Activated naive CD8-positive, alpha-beta T cell (primary cell): ENCODE data around the gene ZFR2.
"Not testable (repeated sequence)": the region's sequence is repeated elsewhere in the genome, so short reads cannot be mapped to it uniquely, and the experiment has no call there.

Experiments used
- H3K27ac Mint-ChIP-seq: one replicate; pipeline ENCODE4 v1.8.0; 2021; ENCODE audit warnings: mixed read lengths
- H3K27me3 Mint-ChIP-seq: one replicate; pipeline ENCODE4 v1.8.0; 2021; ENCODE audit warnings: mixed read lengths
- H3K36me3 Mint-ChIP-seq: one replicate; pipeline ENCODE4 v1.8.0; 2021; ENCODE audit warnings: mixed read lengths
- H3K4me1 Mint-ChIP-seq: one replicate; pipeline ENCODE4 v1.8.0; 2021; ENCODE audit warnings: low read depth, mixed read lengths
- H3K4me3 Mint-ChIP-seq: one replicate; pipeline ENCODE4 v1.8.0; 2021; ENCODE audit warnings: mild to moderate bottlenecking, mixed read lengths
- H3K9me3 Mint-ChIP-seq: one replicate; pipeline ENCODE4 v1.8.0; 2021; ENCODE audit warnings: low read depth, mixed read lengths

The ZFR2 gene

GRCh38 chr19:3771000-3771905, 97.6 kb downstream of the ZFR2 start:
- no peak overlapping the region for H3K27ac Mint-ChIP-seq
- no peak overlapping the region for H3K4me3 Mint-ChIP-seq
- H3K9me3 Mint-ChIP-seq, result no peaks in the 10 kb centered on the region
- H3K4me1 Mint-ChIP-seq, result peaks cover 6% of the 10 kb centered on the region
- no peaks in the 10 kb centered on the region for H3K27me3 Mint-ChIP-seq
- H3K36me3 Mint-ChIP-seq, result no peaks in the 10 kb centered on the region

GRCh38 chr19:3770136-3770999, 98.5 kb downstream of the ZFR2 start:
- Mint-ChIP-seq H3K4me1 (peaks cover 7% of the 10 kb centered on the region), H3K9me3 (no peaks in the 10 kb centered on the region), H3K36me3 (no peaks in the 10 kb centered on the region), H3K27ac (no peak overlapping the region), H3K27me3 (no peaks in the 10 kb centered on the region), H3K4me3 (no peak overlapping the region)

GRCh38 chr19:3769494-3769893, 99.3 kb downstream of the ZFR2 start:
- Mint-ChIP-seq H3K27ac (no peak overlapping the region), H3K4me3 (no peak overlapping the region), H3K4me1 (peaks cover 7% of the 10 kb centered on the region), H3K27me3 (no peaks in the 10 kb centered on the region), H3K9me3 (no peaks in the 10 kb centered on the region), H3K36me3 (no peaks in the 10 kb centered on the region)

- no peaks in the 10 kb centered on the region for H3K9me3 Mint-ChIP-seq
- no peaks in the 10 kb centered on the region for H3K36me3 Mint-ChIP-seq
- no peak overlapping the region for H3K4me3 Mint-ChIP-seq
- no peaks in the 10 kb centered on the region for H3K27me3 Mint-ChIP-seq
- H3K27ac Mint-ChIP-seq, result no peak overlapping the region
- H3K4me1 Mint-ChIP-seq, result peaks cover 7% of the 10 kb centered on the region
Observed at GRCh38 chr19:3768748-3769099, 100.1 kb downstream of the ZFR2 start.

GRCh38 chr19:3768015-3768747, 100.7 kb downstream of the ZFR2 start:
- Mint-ChIP-seq H3K4me3 (no peak overlapping the region), H3K27ac (no peak overlapping the region), H3K4me1 (peaks cover 8% of the 10 kb centered on the region), H3K36me3 (no peaks in the 10 kb centered on the region), H3K9me3 (no peaks in the 10 kb centered on the region), H3K27me3 (no peaks in the 10 kb centered on the region)

GRCh38 chr19:3767050-3767449, 101.8 kb downstream of the ZFR2 start:
- H3K4me1 Mint-ChIP-seq, result peaks cover 13% of the 10 kb centered on the region
- no peaks in the 10 kb centered on the region for H3K9me3 Mint-ChIP-seq
- H3K36me3 Mint-ChIP-seq, result peaks cover 3% of the 10 kb centered on the region
- H3K27me3 Mint-ChIP-seq, result no peaks in the 10 kb centered on the region
- no peak overlapping the region for H3K27ac Mint-ChIP-seq
- H3K4me3 Mint-ChIP-seq, result no peak overlapping the region

- peak overlapping the region; percentile 58 for H3K27ac Mint-ChIP-seq
- H3K27me3 Mint-ChIP-seq, result no peaks in the 10 kb centered on the region
- H3K4me3 Mint-ChIP-seq, result peak overlapping the region; percentile 38
- peaks cover 3% of the 10 kb centered on the region for H3K36me3 Mint-ChIP-seq
- H3K9me3 Mint-ChIP-seq, result no peaks in the 10 kb centered on the region
- peaks cover 18% of the 10 kb centered on the region for H3K4me1 Mint-ChIP-seq
Observed at GRCh38 chr19:3766520-3766919, 102.3 kb downstream of the ZFR2 start.

- H3K27me3 Mint-ChIP-seq, H3K27ac Mint-ChIP-seq, H3K9me3 Mint-ChIP-seq, H3K4me3 Mint-ChIP-seq, H3K36me3 Mint-ChIP-seq: not testable (repeated sequence)
- peaks cover 25% of the 10 kb centered on the region for H3K4me1 Mint-ChIP-seq
Observed at GRCh38 chr19:3765757-3766156, 103.1 kb downstream of the ZFR2 start.

GRCh38 chr19:3765121-3765520, 103.7 kb downstream of the ZFR2 start:
- H3K4me1 Mint-ChIP-seq, result peaks cover 27% of the 10 kb centered on the region
- no peak overlapping the region for H3K4me3 Mint-ChIP-seq
- peaks cover 3% of the 10 kb centered on the region for H3K36me3 Mint-ChIP-seq
- H3K27ac Mint-ChIP-seq, result no peak overlapping the region
- no peaks in the 10 kb centered on the region for H3K9me3 Mint-ChIP-seq
- H3K27me3 Mint-ChIP-seq, result no peaks in the 10 kb centered on the region

GRCh38 chr19:3762501-3763459, 106.1 kb downstream of the ZFR2 start, which contains the start of gene MRPL54:
Gene MRPL54 (plus strand): TSS chr19:3762682. CDS start chr19:3762701, 19 bp downstream.
- peak within 1 kb of the TSS; percentile 98 for H3K4me3 Mint-ChIP-seq
- H3K9me3 Mint-ChIP-seq, result no peaks in the 10 kb centered on the region
- no peaks in the 10 kb centered on the region for H3K27me3 Mint-ChIP-seq
- peaks cover 38% of the 10 kb centered on the region for H3K4me1 Mint-ChIP-seq
- peaks cover 3% of the 10 kb centered on the region for H3K36me3 Mint-ChIP-seq
- H3K27ac Mint-ChIP-seq, result peak within 1 kb of the TSS; percentile 99

GRCh38 chr19:3762130-3762473, 106.7 kb downstream of the ZFR2 start:
- H3K27ac Mint-ChIP-seq, result peak overlapping the region; percentile 99
- no peaks in the 10 kb centered on the region for H3K27me3 Mint-ChIP-seq
- peaks cover 38% of the 10 kb centered on the region for H3K4me1 Mint-ChIP-seq
- peaks cover 3% of the 10 kb centered on the region for H3K36me3 Mint-ChIP-seq
- H3K4me3 Mint-ChIP-seq, result peak overlapping the region; percentile 98
- H3K9me3 Mint-ChIP-seq, result no peaks in the 10 kb centered on the region

- H3K4me1 Mint-ChIP-seq, result peaks cover 40% of the 10 kb centered on the region
- H3K4me3 Mint-ChIP-seq, result peak within 1 kb of the TSS; percentile 98
- H3K27me3 Mint-ChIP-seq, result no peaks in the 10 kb centered on the region
- peak within 1 kb of the TSS; percentile 99 for H3K27ac Mint-ChIP-seq
- H3K36me3 Mint-ChIP-seq, result peaks cover 3% of the 10 kb centered on the region
- no peaks in the 10 kb centered on the region for H3K9me3 Mint-ChIP-seq
Observed at GRCh38 chr19:3761382-3762129, 107.3 kb downstream of the ZFR2 start, which contains the start of gene APBA3. Gene APBA3 (minus strand): TSS chr19:3761692. CDS start chr19:3760264, 1,428 bp downstream.

- Mint-ChIP-seq H3K4me1 (peaks cover 39% of the 10 kb centered on the region), H3K9me3 (no peaks in the 10 kb centered on the region), H3K4me3 (peak overlapping the region; percentile 98), H3K27me3 (no peaks in the 10 kb centered on the region), H3K27ac (peak overlapping the region; percentile 96), H3K36me3 (peaks cover 3% of the 10 kb centered on the region)
Observed at GRCh38 chr19:3760871-3761361, 107.9 kb downstream of the ZFR2 start.
